SKM-1 (cell line): Measurements from ENCODE around the gene TPX2.

Experiments
- DNase-seq: peaks from one replicate; lab custom pipeline; 2025; ENCODE audit not compliant: unreplicated experiment; lab: John Stamatoyannopoulos, UW

The TPX2 gene

DNA sequence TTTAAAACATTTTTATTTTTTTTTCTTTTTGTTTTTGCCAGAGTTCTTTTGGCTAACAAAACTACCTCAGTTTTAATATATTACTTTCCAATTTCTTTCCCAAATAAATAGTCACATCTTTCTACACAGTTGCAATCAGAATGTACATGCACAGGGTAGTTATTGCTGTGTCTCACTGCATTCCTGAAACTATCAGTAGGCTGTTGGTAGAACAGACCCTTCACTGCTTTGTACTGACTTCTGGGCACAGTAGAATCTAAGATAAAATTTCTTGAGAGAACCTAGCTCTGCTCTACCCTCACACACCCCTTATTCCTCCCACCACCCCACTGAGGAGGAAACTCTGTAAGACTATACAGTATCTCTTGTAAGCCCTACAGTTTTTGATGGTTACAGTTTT, 19.9 kb downstream of the TPX2 start:
- DNase-seq, result no peak

DNA sequence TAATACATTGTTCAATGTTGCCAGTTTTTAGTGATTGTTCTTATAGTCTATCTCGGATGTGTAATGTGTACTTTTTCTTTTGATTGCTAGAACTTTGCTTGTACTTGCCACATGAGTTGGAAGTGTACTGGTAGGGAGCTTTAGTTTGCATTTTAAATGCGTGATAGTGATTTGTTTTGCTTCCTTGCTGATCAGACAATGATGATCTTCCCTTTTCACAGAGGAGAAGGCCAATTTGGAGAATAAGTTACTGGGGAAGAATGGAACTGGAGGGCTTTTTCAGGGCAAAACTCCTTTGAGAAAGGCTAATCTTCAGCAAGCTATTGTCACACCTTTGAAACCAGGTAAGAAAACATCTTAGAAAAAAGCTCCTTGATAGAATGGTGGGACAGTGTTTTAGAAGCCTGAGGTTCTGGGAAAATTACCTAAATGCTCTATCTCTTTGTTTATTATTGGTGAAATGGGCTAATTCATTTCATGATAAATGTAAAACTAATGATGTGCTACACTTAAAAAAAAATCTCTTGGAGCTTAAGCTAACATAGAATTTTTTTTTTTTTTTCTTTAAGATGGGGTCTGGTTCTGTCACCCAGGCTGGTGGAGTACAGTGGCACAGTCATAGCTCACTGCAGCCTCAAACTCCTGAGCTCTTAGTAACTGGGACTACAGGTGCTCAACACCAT, 20.9 kb downstream of the TPX2 start:
- DNase-seq, result no peak

DNA sequence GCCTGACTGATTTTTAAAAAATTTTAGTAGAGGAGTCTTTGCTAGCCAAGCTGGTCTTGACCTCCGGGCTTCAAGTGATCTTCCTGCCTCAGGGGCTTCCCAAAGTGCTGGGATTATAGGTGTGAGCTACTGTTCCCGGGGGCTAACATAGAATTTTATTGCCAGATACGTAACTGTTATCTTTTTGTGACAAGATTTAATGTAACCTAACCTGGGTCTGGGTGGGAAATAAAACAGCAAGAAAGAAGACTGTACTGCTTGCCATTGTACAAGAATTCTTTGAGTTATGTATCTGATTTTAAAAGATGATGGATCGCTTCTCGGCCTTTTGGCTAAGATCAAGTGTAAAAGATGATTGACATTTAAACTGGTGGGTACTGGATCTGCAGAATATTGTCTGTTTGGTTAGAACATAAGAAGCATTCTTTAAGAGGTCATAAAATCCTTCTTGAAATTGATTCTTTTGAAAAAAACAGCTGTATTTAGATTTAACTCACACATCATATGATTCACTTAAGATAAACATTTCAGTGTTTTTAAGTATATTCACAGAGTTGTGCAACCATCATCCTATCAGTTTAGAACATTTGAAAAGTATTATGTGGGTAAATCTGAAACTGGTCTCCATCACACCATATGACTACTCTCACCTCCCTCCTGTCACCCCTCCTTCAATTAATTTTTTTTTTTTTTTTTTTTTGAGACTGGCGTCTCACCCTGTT, 21.6 kb downstream of the TPX2 start:
- DNase-seq, result no peak

DNA sequence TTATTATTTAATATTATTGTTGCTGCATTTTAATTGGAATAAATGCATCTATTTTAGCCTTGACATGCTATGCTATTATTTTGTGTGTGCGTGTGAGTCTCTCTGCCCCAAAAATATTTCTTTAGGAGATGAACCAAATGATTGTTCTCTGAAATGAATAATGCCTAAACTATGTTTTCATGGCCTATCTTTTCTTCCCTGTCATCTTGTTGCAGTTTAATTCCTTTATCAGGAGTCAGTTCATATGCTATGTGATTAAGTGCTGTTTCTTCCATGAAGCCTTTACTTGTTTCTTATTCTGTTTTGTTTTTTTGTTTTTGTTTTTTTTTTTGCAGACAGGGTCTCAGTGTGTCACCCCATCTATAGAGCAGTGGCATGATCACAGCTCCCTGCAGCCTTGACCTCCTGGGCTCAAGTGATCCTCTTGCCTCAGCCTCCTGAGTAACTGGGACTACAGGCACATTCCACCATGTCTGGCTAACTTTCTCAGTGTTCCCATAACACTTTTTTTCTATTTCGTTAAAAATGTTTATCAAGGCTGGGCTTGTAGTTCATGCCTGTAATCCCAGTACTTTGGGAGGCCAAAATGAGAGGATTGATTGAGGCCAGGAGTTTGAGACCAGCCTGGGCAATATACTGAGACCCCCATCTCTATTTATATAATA, 25.7 kb downstream of the TPX2 start:
- DNase-seq, result no peak

DNA sequence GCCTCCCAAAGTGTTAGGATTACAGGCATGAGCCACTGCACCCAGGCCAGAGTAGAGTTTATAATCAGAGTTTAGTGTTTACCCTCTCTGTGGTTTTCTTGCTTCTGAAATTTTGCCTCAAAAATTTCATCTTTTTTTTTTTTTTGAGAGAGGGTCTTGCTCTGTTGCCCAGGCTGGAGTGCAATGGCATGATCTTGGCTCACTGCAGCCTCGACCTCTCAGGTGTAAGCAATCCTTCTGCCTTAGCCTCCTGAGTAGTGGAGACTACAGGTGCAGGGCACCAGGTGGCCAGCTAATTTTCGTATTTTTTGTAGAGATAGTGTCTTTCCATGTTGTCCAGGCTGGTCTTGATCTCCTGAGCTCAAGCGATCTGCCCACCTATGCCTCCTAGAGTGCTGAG, 28.7 kb downstream of the TPX2 start:
- no peak for DNase-seq

GRCh38 chr20:31769681-31770080, 30.6 kb downstream of the TPX2 start:
- DNase-seq, result no peak

DNA sequence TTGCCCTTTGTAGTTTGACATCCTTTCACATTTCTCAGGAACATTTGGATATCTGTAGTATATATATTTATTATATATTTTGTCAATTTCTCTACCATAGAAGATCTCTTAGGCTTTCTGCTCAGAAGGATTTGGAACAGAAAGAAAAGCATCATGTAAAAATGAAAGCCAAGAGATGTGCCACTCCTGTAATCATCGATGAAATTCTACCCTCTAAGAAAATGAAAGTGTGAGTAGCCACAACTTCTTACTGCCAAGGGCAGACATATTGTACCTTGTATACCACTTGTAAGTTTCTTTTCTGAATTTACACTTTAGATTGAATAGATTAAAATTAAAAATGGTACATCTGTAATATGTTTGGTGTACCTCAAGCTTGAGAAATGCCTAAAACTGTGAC, 31.2 kb downstream of the TPX2 start:
- DNase-seq, result no peak

GRCh38 chr20:31774408-31774807, 35.3 kb downstream of the TPX2 start:
- DNase-seq, result no peak

GRCh38 chr20:31780839-31781238, 41.7 kb downstream of the TPX2 start:
- DNase-seq, result no peak

- DNase-seq, result no peak
Observed at GRCh38 chr20:31781945-31782344, 42.9 kb downstream of the TPX2 start.

- DNase-seq, result no peak
Observed at GRCh38 chr20:31784354-31785044, 45.4 kb downstream of the TPX2 start.

GRCh38 chr20:31785089-31785488, 46.0 kb downstream of the TPX2 start:
- DNase-seq, result no peak

DNA sequence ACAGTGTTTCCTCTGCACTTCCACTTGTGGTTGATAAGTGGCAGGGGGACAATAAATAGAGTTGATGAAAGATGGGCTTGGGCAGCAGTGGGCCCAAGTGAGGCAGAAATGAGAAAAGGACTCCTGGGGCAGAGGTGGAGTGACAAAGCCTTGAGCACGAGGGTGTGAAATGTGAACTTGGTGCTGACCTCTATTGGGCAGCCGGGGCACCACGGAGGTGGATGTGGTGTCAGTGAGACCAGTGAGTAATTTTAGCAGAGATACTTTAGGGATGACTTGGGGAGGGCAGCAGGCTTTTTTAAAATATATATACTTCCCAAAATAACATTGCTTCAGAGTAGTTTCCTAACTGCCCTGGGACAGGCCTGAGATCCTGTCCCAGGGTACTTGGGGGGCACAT, 49.5 kb downstream of the TPX2 start:
- DNase-seq, result no peak

GRCh38 chr20:31790401-31790800, 51.3 kb downstream of the TPX2 start:
- DNase-seq, result no peak

- DNase-seq, result no peak
Observed at GRCh38 chr20:31797364-31797763, 58.3 kb downstream of the TPX2 start.

- no peak for DNase-seq
Observed at GRCh38 chr20:31801508-31801907, 62.4 kb downstream of the TPX2 start.

- no peak for DNase-seq
Observed at GRCh38 chr20:31803552-31804291, 64.6 kb downstream of the TPX2 start.

DNA sequence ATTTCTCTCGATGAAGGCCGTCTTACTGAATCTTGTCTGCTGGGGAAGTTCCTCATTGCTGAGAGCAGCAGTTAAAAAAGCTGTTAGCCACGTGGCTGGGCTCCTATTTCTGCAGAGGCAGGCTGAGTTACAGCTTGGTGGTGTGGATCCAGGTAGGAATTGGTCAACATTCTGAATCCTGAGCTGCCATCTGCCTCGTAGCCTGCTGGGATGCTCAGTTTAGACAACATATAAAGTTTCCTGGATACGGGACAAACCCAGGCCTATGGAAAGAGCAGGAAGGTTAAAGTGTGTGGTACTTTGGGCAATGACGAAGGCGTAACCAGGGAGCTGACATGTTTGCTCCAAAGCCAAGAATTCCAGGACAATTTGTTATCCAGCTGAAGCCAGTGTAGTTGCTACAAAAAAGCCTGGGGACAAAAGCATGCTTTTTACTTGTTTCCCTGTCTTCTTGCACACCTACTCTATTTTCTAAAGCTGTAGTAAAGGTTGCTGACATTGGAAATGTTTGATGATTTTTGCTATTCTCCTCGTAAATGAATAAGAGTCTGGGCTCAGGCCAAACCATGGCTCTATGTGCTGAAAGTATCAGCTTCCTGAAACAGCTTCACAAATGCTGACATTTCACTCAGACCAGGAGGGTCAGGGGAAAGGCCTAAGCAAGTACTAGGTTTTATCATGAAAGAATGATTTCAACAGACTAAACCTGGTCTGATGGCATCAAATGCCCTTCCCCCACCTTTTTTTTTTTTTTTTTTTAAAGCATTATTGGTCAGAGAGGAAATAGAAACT, 67.7 kb downstream of the TPX2 start:
- no peak for DNase-seq

GRCh38 chr20:31808481-31808880, 69.4 kb downstream of the TPX2 start:
- DNase-seq, result no peak

DNA sequence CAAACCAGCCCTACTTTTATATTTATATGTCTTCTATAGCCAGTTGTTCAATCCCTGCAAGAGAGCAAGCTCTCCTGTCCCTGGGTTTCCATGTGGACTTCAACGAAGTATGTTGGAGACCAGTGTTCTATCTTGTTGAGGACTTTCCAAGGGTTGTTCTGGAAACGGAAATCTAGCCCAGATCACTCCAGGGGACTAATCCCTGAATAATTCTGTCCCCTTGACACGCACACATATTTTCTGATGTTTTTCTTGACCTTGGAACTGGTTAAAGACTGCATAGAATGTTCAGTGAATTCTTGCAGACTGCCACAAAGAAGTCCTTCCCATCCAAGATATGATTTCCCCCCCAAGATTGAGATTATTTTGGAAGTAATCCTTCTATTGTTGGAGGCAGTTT, 70.6 kb downstream of the TPX2 start:
- DNase-seq, result no peak
